NB4 (cell line): Measurements from ENCODE around the gene MOSMO.

Source experiments
- DNase-seq: peaks from one replicate; pipeline ENCODE4 v3.0.0; 2010; ENCODE audit warnings: low read depth
- H3K4me3 ChIP-seq: one replicate; pipeline ENCODE4 v1.5.1; 2011; ENCODE audit warnings: mild to moderate bottlenecking, low read depth, low read length, moderate library complexity
- MYC ChIP-seq: IDR thresholded peaks from 2 replicates; pipeline ENCODE4 v1.6.1; 2011; ENCODE audit warnings: low read depth, low read length
- POLR2A ChIP-seq: IDR thresholded peaks from 2 replicates; pipeline ENCODE4 v1.6.1; 2011; ENCODE audit warnings: mild to moderate bottlenecking; ENCODE audit not compliant: insufficient read length; ENCODE audit errors: extremely low read depth
- TF ChIP-seq, protein P1 (sequence below): IDR thresholded peaks from one replicate; pipeline ENCODE4 v1.5.1; 2012; ENCODE audit warnings: low read depth, low read length
- TF ChIP-seq, protein P2 (sequence below): IDR thresholded peaks from 2 replicates; pipeline ENCODE4 v1.6.1; 2011; ENCODE audit warnings: low read depth, low read length

MOSMO gene

DNA sequence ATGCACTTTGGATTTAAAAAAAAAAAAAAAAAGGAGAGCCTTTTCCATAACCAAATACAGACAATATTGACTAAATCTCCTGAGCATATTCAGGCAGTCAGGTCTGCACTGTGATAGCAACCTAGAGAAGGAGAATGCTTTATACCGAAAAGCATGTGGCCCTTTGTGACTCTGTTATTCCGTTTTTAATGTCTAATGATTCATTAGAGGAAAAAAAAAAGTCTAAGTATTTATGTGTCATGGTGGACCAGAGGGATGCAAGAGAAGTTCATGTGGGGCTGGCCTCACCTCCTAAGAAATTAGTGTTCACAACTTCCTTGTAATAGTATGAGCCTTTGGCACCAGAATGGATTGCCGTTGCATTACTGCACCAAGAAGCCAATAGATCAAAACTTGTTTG, 73.1 kb downstream of the MOSMO start:
- TF ChIP-seq, protein P1, sequence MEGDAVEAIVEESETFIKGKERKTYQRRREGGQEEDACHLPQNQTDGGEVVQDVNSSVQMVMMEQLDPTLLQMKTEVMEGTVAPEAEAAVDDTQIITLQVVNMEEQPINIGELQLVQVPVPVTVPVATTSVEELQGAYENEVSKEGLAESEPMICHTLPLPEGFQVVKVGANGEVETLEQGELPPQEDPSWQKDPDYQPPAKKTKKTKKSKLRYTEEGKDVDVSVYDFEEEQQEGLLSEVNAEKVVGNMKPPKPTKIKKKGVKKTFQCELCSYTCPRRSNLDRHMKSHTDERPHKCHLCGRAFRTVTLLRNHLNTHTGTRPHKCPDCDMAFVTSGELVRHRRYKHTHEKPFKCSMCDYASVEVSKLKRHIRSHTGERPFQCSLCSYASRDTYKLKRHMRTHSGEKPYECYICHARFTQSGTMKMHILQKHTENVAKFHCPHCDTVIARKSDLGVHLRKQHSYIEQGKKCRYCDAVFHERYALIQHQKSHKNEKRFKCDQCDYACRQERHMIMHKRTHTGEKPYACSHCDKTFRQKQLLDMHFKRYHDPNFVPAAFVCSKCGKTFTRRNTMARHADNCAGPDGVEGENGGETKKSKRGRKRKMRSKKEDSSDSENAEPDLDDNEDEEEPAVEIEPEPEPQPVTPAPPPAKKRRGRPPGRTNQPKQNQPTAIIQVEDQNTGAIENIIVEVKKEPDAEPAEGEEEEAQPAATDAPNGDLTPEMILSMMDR, result no peak
- no peak for TF ChIP-seq POLR2A
- TF ChIP-seq MYC, result no peak
- TF ChIP-seq, protein P2, sequence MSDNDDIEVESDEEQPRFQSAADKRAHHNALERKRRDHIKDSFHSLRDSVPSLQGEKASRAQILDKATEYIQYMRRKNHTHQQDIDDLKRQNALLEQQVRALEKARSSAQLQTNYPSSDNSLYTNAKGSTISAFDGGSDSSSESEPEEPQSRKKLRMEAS, result no peak
- H3K4me3 ChIP-seq, result no peak overlapping the region
- DNase-seq, result no peak

DNA sequence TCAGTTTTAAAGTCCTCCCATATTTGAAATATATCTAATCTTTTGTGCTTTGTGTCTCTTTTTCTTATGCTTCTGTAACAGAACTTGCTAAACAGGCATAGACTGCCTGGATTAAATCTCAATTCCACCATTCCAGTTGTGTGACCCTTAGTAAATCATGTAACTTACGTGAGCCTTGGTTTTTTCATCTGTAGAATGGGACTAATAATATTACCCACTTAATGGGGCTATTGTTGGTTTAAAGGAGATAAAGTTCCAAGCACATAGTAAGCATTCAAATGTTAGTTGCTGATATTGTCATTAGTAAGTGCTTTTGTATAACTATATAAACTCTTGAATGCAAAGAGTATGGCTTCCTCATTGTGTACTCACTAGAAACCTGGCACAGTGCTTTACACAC, 78.5 kb downstream of the MOSMO start:
- no peak for TF ChIP-seq POLR2A
- TF ChIP-seq, protein P1, result no peak
- no peak for TF ChIP-seq MYC
- TF ChIP-seq, protein P2, result no peak
- no peak overlapping the region for H3K4me3 ChIP-seq
- no peak for DNase-seq

DNA sequence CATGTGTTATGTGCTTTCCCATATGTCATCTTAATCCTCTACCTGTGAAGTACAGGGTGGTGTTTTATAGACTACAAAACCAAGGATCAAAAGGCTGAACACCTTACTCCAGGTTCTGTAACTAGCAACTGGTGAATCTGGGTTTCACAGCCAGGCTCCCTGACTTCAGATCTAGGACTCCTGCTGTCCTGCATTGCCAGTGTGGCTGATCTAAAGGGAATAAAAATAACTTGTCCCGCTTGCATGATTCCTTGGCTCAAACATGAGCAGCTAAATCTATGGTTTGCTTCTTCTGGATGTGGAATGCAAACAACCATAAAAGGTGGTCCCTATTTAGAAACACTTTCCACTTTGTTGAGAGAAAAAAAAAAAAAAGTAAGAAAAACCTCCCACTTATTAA, 80.7 kb downstream of the MOSMO start:
- no peak for TF ChIP-seq MYC
- DNase-seq, result no peak
- H3K4me3 ChIP-seq, result no peak overlapping the region

DNA sequence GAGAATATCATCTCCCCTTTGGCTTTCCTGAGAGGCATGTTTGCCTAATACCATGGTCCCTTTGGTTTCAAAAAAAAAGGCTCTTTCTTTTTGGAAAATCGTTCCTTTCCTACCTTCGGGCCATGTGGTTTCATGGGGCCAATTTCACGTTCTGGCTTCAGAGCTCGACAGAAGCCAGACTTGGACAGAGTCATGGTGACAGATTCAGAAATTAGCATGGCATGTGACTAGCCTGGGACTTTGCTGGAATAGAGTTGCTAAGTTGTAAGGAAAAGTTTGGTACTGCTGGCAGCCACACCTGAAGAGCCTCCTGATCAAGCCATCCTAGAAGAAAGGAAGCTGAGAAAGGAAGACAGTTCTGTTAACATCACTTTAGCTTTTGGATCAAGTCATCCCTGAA, 82.0 kb downstream of the MOSMO start:
- DNase-seq, result no peak
- H3K4me3 ChIP-seq, result no peak overlapping the region
- TF ChIP-seq, protein P2, result no peak
- TF ChIP-seq, protein P1, result no peak

DNA sequence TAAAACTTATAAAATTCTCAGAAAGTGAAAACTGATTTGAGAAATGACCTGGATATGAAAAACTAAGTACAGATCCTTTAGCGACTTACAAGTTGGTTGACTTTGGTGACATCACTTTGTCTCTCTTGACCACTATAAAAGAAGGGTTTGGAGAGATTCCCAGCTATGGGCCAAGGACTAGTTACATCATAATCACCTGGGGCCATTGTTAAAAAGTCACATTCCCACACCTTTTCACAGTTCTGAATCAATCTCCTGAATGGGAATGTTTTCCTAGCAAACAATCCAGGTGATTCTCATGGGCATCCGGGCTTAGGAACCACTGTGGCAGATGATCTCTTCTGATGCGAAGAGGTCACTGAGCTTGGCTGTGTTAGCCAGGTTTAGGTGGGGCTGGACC, 83.8 kb downstream of the MOSMO start:
- TF ChIP-seq, protein P2, result no peak
- no peak for TF ChIP-seq POLR2A
- TF ChIP-seq, protein P1, result no peak
- no peak for TF ChIP-seq MYC
- DNase-seq, result no peak
- no peak overlapping the region for H3K4me3 ChIP-seq

DNA sequence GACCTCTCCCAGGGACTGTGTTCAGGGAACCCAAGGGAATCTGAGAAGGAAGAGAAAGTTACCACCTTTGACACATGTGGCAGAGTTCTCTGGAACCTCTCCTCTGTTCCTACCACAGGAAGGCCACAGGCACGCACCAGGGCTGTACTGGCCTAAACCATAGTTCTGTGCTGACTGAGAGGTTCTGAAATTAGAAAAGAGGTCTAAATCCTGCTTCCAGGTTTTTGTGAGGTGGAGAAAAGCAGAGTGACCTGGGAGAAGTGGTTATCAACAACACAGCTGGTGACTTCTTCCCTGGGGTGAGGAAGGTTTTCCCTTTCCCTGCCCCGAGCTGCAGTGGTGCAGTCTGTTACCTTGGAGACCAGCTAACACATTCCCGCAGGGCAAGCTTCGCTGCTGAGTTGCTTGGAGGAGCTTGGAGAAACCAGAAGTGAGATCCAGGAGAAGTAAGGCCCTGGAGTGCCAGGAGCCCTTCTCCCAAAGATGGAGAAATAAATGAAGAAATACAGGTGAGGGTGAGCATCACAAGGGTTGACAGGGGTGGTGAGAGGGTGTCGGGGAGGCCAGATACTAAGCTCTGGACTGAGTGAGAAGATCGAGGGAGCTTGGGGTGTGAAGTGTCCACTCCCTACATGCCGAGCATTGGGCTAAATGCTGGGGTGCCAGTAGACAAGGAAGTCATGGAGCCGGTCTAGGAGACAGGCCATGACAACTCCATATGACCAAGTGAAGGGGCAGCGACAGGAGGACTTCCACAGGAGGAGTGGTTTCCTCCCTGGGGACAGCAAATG, 84.4 kb downstream of the MOSMO start, which contains the start of gene VWA3A:
VWA3A (plus strand) TSS at position 399 of the 791 bp plus-strand sequence; CDS start at position 496, 97 bp downstream.
- TF ChIP-seq, protein P1, result no peak
- TF ChIP-seq, protein P2, result no peak
- TF ChIP-seq MYC (no peak), POLR2A (no peak)
- no peak for DNase-seq
- H3K4me3 ChIP-seq, result no peak within 1 kb of the TSS
